Suppressor macrophage treated with lipopolysaccharide for 1 hour (primary cell): ENCODE data around the gene CYLD.

Source experiments
- DNase-seq, 3 donors: peaks; one replicate each; pipeline ENCODE4 v3.0.0-alpha.2; 2020 to 2022

CYLD gene

GRCh38 chr16:50711862-50712559, 29.9 kb upstream of the CYLD start:
- no peak for DNase-seq

GRCh38 chr16:50712560-50712898, 29.4 kb upstream of the CYLD start:
- DNase-seq = peak in 1 of 3 donors; percentile 48

- DNase-seq = peak; percentile 50 to 57 (median 54)
Measured at GRCh38 chr16:50712956-50713355, 28.9 kb upstream of the CYLD start.

GRCh38 chr16:50717091-50717490, 24.8 kb upstream of the CYLD start:
- no peak for DNase-seq

GRCh38 chr16:50717494-50717893, 24.4 kb upstream of the CYLD start:
- no peak for DNase-seq

- DNase-seq = no peak
Measured at GRCh38 chr16:50718061-50718760, 23.7 kb upstream of the CYLD start.

- no peak for DNase-seq
Measured at GRCh38 chr16:50718761-50719400, 23.0 kb upstream of the CYLD start.

- DNase-seq = peak; percentile 45 to 60 (median 52)
Measured at GRCh38 chr16:50719401-50720337, 22.2 kb upstream of the CYLD start.

- DNase-seq = no peak
Measured at GRCh38 chr16:50721549-50722404, 20.1 kb upstream of the CYLD start.

- DNase-seq = no peak
Measured at GRCh38 chr16:50722405-50722737, 19.5 kb upstream of the CYLD start.

- DNase-seq = no peak
Measured at GRCh38 chr16:50722960-50723359, 18.9 kb upstream of the CYLD start.

GRCh38 chr16:50724306-50724705, 17.6 kb upstream of the CYLD start:
- DNase-seq = no peak

- DNase-seq = no peak
Measured at GRCh38 chr16:50731130-50731988, 10.5 kb upstream of the CYLD start.

GRCh38 chr16:50731989-50732832, 9.7 kb upstream of the CYLD start:
- DNase-seq = no peak

- DNase-seq = no peak
Measured at GRCh38 chr16:50733468-50733867, 8.4 kb upstream of the CYLD start.

GRCh38 chr16:50735629-50736122, 6.2 kb upstream of the CYLD start:
- peak; percentile 85 to 93 (median 90) for DNase-seq

- no peak for DNase-seq
Measured at GRCh38 chr16:50736448-50736847, 5.4 kb upstream of the CYLD start.

- peak; percentile 41 to 61 (median 45) for DNase-seq
Measured at GRCh38 chr16:50737420-50737959, 4.4 kb upstream of the CYLD start.

GRCh38 chr16:50739031-50739430, 2.9 kb upstream of the CYLD start:
- DNase-seq = no peak

- DNase-seq = peak; percentile 71 to 88 (median 83)
Measured at GRCh38 chr16:50740736-50741135, 1.1 kb upstream of the CYLD start.
